KMS-11 (cell line): Measurements from ENCODE around the gene USP31.

Experiments
- H2AFZ ChIP-seq: fragments of 200-600 bp; sonication (generic); 2 replicates; pipeline ENCODE4 v1.6.1; 2016; ENCODE audit warnings: antibody characterized with exemption, mixed run types, low read depth
- H3K27ac ChIP-seq: fragments of 200-600 bp; sonication (generic); 2 replicates; pipeline ENCODE4 v1.6.1; 2016; ENCODE audit warnings: mild to moderate bottlenecking, mixed run types
- H3K27me3 ChIP-seq: fragments of 200-600 bp; sonication (generic); 2 replicates; pipeline ENCODE4 v1.6.1; 2017; ENCODE audit warnings: mild to moderate bottlenecking, low read depth, mixed run types, moderate library complexity; ENCODE audit not compliant: insufficient read depth
- H3K36me3 ChIP-seq: fragments of 200-600 bp; sonication (generic); 2 replicates; pipeline ENCODE4 v1.6.1; 2017; ENCODE audit warnings: mild to moderate bottlenecking, mixed run types; ENCODE audit not compliant: insufficient read depth
- H3K4me1 ChIP-seq: fragments of 200-600 bp; sonication (generic); 2 replicates; pipeline ENCODE4 v1.6.1; 2016; ENCODE audit warnings: mild to moderate bottlenecking, low read depth, mixed run types; ENCODE audit not compliant: poor library complexity, severe bottlenecking
- H3K4me2 ChIP-seq: fragments of 200-600 bp; sonication (generic); 2 replicates; pipeline ENCODE4 v1.7.0; 2016; ENCODE audit warnings: mild to moderate bottlenecking, mixed run types
- H3K4me3 ChIP-seq: fragments of 200-600 bp; sonication (generic); IDR thresholded peaks from 2 replicates; pipeline ENCODE4 v1.6.1; 2017; ENCODE audit warnings: low read depth, low read length, mixed read lengths; ENCODE audit not compliant: insufficient read depth
- H3K79me2 ChIP-seq: fragments of 200-600 bp; sonication (generic); 2 replicates; pipeline ENCODE4 v1.6.1; 2016; ENCODE audit warnings: low read depth, mixed run types; ENCODE audit not compliant: insufficient read depth
- H3K9ac ChIP-seq: fragments of 200-600 bp; sonication (generic); 2 replicates; pipeline ENCODE4 v1.6.1; 2016; ENCODE audit warnings: mild to moderate bottlenecking, mixed run types
- H4K20me1 ChIP-seq: fragments of 200-600 bp; sonication (generic); 2 replicates; pipeline ENCODE4 v1.6.1; 2016; ENCODE audit warnings: mild to moderate bottlenecking, mixed run types; ENCODE audit not compliant: insufficient read depth
- CTCF ChIP-seq: fragments of 200-600 bp; sonication (generic); conservative IDR thresholded peaks from 2 replicates; pipeline ENCODE4 v1.6.1; 2017; ENCODE audit warnings: low read depth, mild to moderate bottlenecking, antibody characterized with exemption, low read length, moderate library complexity, mixed read lengths

Gene USP31

GRCh38 chr16:23119570-23119969 lies 29.7 kb downstream of the USP31 start:
- no peaks in the 10 kb centered on the region for H3K36me3 ChIP-seq
- H4K20me1 ChIP-seq: peaks cover 8% of the 10 kb centered on the region
- TF ChIP-seq CTCF: no peak
- H3K27ac ChIP-seq: no peak overlapping the region
- H3K4me3 ChIP-seq: no peak overlapping the region
- no peaks in the 10 kb centered on the region for H3K27me3 ChIP-seq
- H3K9ac ChIP-seq: no peak overlapping the region
- H2AFZ ChIP-seq: no peak overlapping the region
- H3K79me2 ChIP-seq: peaks cover 47% of the 10 kb centered on the region; the same call in 1 of the 2 replicates
- H3K4me1 ChIP-seq: no peaks in the 10 kb centered on the region
- no peak overlapping the region for H3K4me2 ChIP-seq

GRCh38 chr16:23114131-23114904 lies 34.9 kb downstream of the USP31 start:
- Histone ChIP-seq H2AFZ (no peak overlapping the region), H3K4me1 (no peaks in the 10 kb centered on the region), H3K27ac (no peak overlapping the region), H3K4me3 (no peak overlapping the region), H3K27me3 (no peaks in the 10 kb centered on the region), H3K9ac (no peak overlapping the region), H3K36me3 (no peaks in the 10 kb centered on the region), H3K79me2 (peaks cover 3% of the 10 kb centered on the region; the same call in 1 of the 2 replicates), H3K4me2 (no peak overlapping the region), H4K20me1 (no peaks in the 10 kb centered on the region)
- TF ChIP-seq CTCF: no peak

GRCh38 chr16:23113185-23113584 lies 36.1 kb downstream of the USP31 start:
- no peak for TF ChIP-seq CTCF
- Histone ChIP-seq H3K4me3 (no peak overlapping the region), H2AFZ (no peak overlapping the region), H3K9ac (no peak overlapping the region), H3K36me3 (no peaks in the 10 kb centered on the region), H4K20me1 (no peaks in the 10 kb centered on the region), H3K27ac (no peak overlapping the region), H3K4me1 (no peaks in the 10 kb centered on the region), H3K27me3 (no peaks in the 10 kb centered on the region), H3K4me2 (no peak overlapping the region), H3K79me2 (peaks cover 3% of the 10 kb centered on the region; the same call in 1 of the 2 replicates)

GRCh38 chr16:23110257-23110899 lies 38.9 kb downstream of the USP31 start:
- Histone ChIP-seq H3K79me2 (peaks cover 3% of the 10 kb centered on the region; the same call in 1 of the 2 replicates), H3K9ac (no peak overlapping the region), H3K4me2 (no peak overlapping the region), H3K4me1 (no peaks in the 10 kb centered on the region), H2AFZ (no peak overlapping the region), H3K27ac (no peak overlapping the region), H3K36me3 (no peaks in the 10 kb centered on the region), H3K27me3 (no peaks in the 10 kb centered on the region), H3K4me3 (no peak overlapping the region), H4K20me1 (no peaks in the 10 kb centered on the region)
- TF ChIP-seq CTCF: no peak
